Epidermal melanocyte (primary cell): ENCODE results near the gene TEDC1.
A peak's percentile ranks its signal among the peaks of the same experiment; 100 is the strongest.

Experiments
- DNase-seq: peaks from one replicate; pipeline ENCODE4 v3.0.0; 2011; ENCODE audit warnings: low spot score; ENCODE audit not compliant: insufficient read length

TEDC1 gene

DNA sequence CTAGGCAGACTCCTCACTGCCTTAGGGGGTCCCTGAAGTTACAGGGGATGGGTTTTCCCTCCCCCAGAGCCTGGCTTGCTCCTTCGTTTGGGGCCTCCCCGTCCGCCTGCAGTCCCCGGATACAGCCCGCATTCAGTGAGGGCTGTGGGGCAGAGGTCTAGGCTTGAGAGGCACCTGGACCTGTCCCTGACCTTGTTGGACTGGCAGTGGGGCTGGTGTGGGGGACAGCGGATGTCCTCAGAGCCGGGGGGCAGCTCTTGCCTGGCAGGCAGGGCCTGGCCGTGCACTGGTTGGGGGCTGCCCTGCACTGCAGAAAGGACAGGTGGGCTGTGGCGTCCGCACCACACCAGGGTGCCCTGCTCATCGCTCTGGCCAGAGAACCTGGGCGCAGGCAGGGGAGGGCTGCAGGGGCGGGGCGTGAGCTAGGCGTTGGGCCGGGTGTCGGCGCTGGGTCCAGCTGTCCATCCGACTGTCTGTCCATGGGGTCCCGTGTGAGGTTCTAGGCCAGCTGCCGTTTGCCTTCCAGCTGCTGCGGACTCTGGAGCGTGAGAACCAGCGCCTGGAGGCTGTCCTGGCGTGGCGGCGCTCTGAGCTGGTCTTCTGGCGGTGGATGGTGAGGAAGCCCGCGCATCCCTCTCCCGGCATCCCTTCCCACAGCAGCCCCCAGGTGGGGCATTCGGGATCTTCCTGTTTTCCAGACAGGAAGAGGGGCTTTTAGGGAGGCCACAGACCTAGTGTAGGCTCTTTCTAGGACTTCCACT is 6.0 kb downstream of the TEDC1 start:
- no peak for DNase-seq

DNA sequence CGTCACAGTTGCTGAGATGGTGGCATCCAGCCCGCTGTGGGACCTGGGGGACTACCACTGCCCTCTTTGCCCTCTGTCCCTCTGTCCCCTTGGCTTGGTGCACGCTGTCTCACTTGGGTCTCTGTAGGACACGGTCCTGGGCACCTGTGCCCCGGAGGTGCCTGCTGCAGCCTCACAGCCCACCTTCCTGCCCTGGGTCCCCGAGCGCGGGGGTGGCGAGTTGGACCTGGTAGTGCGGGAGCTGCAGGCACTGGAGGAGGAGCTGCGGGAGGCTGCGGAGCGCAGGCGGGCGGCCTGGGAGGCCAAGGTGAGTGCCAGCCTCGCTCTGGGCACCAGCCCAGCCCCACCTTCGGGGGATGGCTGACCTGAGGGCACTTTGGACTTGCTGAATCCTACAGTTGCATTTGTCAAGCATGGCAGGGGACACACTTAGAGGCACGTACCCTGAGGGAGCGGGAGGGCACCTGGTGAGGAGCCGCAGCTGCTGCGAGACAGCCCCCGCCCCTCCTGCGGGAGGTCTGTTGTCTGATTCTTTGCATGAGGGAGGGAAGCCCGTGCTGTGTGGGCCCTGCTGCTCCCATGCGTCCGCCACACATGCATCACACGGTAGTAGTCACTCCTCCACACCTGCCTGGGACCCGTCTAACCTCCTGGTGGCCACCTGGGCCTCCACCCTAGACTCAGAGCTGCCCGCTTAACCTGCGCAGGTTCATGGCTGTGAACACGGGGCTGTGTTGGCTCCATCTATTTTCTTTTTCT is 6.8 kb downstream of the TEDC1 start:
- DNase-seq: no peak

DNA sequence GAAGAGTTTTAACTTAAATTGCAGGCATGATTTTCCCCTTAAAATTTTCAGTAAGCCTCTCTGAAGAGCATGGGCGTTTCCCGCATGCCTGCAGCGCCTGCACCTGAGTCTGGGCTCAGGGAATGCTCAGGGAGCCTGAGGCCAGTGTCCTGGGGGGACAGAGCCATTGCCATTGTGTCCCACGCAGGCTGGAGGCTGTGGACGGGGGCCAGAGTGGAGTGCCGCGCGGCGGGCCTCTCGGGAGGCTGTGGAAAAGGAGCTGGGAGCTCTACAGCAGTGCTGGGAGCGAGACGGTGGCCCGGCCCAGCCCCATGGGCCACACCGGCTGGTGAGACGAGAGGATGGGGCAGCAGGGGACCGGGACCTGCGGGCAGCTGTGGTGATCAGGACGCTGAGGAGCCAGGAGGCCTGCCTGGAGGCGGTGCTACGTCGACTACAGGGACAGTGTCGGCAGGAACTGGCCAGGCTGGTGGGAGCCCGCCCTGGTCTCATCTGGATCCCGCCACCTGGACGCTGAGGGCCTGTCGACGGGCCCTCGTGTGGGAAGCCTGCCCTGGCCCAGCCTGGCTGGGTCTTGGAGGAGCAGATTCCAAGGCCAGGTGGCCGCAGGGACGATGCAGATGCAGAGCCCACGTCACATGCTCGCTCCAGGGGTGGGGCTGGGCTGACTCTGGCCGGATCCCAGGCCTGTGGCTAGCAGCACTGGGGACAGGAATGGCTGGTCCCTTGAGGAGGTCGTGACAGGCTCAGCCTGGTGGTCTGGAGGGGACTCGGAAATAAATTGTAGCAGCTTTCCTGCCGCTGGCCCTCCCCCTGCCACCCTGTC is 7.6 kb downstream of the TEDC1 start:
- DNase-seq: no peak

DNA sequence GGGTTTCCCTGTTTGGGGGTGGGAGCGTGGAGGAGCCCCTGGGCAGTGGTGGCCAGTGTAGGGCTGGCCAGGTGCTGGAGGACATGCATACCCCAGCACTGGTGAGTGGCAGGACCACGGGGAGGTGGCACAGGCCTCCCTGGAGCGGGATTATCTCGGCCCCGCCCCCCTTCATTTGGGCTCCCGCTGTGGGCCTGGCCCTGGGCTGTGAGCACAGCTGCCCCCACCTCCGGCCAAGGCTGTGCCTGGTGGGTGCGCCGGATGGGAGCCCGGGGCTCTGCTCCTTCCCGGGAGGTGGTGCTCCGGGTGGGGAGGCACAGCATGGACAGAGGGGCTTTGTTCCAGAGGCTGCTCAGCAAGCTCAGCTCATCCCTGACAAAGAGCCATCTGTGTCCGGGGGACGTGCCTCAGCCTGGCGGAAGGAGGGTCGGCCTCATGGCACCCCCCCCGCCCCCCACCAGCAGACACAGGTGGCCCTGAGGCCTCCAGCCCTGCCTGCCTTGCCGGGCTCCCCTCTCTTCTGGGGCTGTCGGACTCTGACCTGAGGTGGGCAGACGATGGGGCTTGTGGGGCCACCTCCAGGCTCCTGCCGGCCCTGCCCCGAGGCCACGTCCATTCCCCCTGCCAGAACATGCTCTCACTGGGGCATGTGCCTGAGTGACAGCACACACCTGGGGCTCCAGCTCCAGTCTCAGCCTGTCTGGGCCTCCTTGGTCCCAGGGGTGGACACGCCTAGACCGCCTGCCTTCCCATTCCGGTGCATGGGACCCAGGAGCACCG is 8.4 kb downstream of the TEDC1 start:
- DNase-seq: peak; percentile 98

DNA sequence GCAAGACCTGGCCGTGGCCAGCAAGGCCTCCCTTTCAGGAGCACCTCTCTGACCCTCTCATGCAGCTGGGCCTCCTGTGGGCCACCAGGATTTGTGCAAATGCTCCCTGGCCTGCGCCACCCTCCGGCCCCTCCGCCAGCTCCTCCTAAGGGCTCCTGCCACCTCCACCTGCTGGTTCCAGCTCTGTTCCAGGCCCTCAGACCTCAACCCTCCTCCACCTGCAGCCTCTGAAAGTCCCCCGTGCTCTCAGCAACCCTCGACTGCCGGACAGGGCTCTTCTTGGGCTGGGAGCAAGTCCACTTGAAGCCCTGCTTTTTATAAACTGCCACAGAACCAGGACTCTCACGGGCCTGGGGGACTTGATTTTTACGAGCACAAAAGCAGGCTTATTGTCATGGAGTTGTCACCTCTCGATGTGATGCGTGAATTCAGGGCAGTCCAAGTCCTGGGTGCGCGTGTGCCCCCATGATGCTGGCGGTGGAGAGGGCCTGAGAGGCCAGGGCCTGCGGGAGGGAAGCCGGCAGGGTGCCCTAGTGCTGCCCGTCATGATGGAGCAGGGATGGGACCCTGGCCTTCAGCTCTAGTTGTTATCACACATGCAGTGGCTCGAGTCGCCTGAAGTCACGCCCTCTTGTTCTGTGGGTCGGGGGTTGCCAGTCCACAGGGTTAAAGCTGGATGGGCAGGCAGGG is 9.1 kb downstream of the TEDC1 start:
- no peak for DNase-seq

DNA sequence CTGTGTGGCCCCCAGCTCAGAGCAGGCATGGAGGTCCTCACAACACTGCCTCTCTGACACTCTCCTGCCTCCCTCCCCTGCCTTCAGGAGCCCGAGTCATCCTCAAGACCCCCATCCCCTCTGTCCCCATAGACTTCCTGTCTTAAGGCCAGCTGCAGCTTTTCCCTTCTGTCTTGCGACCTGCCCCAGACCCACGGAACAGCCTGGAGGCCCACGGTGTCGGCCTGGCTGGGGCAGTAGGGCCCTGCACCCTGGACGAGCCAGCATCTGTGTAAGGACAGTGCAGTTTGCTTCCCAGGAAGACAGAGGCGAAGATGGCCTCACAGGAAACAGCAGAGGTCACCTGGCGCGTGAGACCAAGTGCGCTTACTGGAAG is 9.7 kb downstream of the TEDC1 start:
- no peak for DNase-seq

DNA sequence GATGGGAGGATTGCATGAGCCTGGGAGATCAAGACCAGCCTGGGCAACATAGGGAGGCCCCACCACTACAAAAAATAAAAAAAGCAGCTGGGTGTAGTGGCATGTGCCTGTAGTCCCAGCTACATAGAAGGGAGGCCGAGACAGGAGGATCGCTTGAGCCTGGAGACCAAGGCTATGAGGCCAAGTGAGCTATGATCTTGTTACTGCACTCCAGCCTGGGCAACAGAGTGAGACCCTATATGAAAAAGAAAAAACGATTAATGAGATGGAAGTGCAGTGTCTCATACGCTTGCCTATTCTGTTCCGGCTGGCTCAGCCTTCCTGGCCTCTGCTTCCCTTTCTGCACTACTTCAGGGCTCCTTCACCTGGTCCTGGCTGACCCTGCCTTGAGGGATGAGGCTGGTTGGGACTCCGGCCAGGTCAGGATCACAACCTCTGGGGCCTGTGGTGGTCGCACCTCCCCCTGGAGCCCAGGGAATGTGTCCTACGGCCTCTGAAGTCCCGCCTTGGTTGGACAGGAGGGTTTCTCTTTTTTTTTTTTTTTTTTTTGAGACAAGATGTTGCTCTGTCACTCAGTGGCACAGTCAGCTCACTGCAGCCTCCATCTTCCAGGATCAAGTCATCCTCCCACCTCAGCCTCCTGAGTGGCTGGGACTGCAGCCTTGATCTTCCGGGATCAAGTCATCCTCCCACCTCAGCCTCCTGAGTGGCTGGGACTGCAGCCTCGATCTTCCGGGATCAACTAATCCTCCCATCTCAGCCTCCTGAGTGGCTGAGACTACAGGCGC is 10.7 kb downstream of the TEDC1 start:
- no peak for DNase-seq

DNA sequence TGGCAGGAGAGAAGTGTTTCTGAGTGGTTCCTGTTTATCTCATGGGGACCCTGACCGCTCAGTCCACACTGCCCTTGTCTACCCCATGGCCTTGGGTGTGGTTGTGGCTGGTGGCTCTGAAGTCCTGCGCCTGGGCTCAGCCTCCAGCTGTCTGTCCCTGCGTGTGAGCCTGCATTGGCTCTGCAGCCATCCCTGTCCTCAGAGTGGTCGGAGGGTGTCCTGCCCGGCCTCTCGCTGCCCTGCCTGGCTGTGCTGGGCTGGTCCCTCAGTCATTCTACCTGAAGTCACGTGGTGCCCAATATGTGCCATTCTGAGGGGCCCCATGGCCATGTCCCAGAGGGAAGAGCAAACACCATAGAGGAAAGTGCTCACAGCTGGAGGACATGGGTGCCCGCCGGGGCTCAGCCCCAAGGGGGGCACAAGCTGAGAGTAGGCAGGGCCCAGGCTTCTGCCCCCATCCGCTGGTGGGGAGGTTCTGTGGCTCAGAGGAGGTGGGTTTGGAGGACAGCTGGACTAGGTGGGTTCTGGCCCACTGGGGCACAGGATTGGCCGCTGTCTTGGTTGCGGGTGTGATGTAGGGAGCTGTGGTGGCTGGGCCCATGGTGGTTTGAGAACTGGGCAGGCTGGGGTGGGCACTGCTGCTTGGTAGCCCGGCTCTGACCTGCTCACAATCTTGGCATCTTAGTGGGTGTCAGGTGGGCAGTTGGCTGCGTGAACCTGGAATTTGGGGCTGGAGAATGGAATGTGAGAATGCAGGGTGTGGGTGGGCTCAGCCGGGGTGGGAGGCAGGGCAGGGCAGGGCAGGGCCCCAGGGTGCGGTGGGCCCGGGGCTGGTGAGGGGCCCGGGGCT is 11.6 kb downstream of the TEDC1 start:
- DNase-seq: no peak

DNA sequence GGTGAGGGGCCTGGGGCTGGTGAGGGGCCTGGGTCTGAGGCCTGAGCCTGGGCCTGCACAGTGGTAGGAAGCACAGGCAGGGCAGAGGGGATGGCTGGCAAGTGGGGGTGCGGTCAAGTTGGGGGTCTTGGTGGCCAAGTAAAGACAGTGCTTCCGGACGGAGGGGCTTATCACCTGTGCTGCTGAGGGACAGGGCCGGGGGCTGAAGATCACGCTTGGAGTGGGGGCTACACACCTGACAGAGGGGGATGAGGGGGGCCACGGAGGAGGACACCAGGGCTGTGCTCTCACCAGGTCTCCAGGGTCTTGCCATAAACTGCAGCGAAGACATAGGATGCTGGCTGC is 12.2 kb downstream of the TEDC1 start:
- no peak for DNase-seq

DNA sequence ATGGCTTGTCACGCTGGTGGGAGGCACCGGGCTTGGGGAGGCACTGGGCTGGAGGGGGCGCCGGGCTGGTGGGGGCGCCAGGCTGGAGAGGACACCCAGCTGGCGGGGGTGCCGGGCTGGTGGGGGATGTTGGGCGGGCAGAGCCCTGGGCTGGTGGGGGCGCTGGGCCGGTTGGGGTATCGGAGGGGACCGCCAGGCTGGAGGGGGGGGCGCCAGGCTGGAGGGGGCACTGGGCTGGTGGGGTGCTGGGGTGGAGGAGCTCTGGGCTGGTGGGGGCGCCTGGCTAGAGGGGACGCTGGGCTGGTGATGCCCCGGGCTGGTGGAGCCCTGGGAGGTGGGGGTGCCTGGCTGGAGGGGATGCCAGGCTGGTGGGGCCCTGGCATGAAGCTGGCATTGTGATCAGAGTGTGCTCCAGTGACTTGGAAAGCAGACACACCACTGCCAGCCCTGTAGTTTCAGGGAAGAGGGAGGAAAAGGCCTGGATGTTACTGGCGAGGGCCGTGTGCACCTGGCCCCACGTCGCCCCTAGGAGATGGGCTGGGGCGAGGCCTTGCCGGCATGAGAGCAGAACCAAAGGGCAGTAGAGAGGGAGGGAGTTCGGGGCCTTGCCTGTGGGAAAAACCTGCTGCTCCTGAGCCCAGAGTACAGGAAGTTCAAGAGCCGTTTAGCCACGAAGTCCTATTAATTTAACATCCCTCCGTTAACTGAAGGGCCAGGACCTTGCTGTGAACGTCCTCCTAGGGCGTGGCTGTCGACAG is 13.1 kb downstream of the TEDC1 start:
- DNase-seq: no peak

DNA sequence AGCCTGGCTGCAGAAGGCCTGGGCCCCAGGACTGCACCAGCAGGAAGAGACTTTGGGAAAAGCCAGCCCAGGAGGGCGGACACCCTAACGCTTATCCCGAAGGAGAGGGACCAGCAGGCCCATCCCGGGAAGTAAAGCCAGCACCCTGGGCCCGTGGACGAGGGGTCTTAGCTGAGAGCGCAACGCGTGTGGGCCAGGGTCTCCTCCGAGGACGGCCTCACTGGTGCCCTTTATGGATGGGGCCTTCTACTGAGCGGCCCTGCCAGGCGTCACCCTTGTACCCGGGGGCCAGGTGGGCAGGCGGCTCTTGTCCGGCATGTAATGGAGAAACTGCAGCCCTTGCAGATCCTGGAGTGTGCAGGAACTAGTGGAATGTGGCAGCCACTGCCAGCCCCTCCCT is 14.1 kb downstream of the TEDC1 start:
- DNase-seq: no peak

DNA sequence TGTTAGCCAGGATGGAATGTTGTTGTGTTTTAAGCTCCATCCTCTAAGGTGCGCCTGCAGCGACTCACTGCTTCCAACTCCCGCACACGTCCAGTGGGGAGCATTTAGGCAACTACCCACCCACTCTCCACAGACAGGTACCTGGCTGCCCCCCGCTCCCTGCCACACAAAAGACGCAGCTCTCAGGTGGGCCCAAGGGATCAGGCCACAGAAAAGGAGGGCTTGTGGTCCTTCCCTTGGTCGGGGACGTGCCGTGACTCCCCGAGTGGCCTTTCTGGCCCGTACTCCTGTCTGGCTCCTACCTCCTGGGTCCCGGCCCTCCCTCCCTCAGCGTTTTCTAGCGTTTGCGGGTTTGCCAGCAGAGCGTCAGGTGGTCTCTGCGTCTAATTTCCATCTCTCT is 16.2 kb downstream of the TEDC1 start:
- no peak for DNase-seq

DNA sequence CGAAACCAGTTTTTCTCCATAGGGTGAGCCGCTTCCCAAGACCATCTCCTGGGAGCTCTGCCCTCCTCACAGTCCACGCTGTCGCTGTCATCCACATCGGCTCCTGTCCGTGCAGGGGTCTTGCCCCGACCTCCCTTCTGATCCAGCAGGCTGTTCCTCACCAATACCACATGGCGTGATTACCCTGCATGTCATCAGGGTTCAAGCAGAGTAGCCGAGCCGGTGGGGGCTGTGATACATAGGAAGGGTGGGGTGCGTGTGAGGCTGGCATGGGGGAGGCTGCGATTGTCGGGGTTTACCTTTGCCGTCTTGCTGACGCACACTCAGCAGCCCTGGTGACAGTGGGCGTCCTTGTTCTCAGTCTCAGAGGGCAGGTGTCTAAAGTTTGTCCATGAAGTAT is 17.0 kb downstream of the TEDC1 start:
- no peak for DNase-seq

DNA sequence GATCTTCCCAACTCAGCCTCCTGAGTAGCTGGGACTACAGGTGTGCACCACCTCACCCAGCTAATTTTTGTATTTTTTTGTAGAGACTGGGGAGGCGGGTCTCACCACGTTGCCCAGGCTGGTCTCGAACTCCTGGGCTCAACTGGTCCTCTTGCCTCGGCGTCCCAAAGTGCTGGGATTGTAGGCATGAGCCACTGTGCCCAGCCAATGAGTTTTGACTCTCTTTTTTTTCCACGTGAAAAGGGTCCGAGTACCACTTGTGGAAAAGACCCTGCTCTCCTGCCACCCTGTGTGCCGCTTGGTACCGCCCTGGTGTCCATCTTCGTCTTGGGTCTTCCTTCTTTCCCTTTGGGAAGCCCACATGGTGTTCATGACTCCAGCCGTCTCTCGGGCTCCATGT is 17.6 kb downstream of the TEDC1 start:
- no peak for DNase-seq

DNA sequence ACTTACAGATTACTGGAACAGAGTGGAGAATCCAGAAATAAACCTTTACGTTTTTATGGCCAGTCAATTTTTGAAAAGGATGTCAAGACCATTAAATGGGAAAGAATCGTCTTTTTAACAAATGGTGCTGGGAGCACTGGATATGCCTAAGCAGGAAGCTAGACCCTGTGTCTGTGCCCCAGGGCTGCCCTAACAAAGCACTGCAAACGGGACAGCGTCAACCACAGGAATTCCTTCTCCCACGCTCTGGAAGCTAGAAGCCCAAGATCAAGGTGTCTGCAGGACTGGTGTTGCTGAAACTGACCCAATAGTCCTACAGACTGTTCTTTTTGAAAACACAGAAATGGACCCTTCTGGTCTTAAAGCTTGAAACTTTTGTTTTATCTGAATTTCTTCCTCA is 26.1 kb downstream of the TEDC1 start:
- no peak for DNase-seq

DNA sequence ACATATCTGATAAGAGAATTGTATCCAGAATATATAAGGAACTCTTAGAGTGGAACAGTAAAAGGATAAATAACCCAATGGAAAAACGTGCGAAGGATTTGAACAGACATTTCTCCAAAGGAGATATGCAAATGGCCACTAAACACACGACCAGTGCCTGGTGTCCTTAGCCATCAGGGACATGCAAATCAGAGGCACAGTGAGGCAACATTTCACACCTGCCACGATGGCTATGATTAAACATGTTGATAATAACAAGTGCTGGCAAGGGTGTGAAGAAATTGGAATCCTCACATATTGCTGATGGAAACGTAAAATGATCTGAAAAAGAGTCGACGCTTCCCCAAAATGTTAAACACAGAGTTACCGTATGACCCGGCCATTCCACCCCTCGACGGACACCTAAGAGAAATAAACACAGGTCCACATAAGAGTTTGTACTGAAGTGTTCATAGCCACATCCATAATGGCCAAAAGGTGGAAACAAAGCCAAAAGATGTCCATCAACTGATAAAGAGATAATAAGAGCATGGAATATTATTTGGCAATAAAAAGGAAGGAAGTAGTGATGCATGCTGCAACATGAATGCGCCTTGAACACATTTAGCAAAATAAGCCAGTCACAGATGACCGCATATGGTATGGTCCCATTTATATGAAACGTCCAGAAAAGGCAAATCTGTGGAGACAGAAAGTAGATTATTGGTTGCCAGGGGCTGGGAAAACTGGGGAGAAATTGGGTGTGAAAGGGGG is 29.1 kb downstream of the TEDC1 start:
- no peak for DNase-seq

DNA sequence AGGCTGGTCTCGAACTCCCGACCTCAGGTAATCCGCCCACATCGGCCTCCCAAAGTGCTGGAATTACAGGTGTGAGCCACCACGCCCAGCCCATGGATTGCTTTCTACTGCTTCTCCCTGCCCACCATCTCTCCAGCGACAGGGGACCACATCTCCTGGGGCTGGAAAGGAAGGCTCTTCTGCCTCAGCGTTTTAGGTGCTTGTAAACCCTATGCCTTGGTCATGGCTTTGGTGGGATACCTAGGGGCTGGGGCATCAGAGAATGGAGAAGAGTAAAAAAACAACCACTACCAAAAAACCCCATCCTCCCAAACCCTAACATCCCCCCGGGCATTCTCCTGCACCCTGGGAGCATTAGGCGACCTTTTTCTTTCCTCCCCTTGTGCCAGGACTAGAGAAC is 34.3 kb downstream of the TEDC1 start:
- DNase-seq: no peak
